GM12801 (cell line): Measurements from ENCODE around the gene ACACB.

ENCODE experiments used
- TF ChIP-seq, protein P1 (sequence below): IDR thresholded peaks from one replicate; pipeline ENCODE4 v1.5.1; 2011; ENCODE audit warnings: control low read depth; ENCODE audit not compliant: insufficient read length; ENCODE audit errors: extremely low read depth

Gene ACACB

GRCh38 chr12:109157986-109158385, 41.6 kb downstream of the ACACB start:
- TF ChIP-seq, protein P1, sequence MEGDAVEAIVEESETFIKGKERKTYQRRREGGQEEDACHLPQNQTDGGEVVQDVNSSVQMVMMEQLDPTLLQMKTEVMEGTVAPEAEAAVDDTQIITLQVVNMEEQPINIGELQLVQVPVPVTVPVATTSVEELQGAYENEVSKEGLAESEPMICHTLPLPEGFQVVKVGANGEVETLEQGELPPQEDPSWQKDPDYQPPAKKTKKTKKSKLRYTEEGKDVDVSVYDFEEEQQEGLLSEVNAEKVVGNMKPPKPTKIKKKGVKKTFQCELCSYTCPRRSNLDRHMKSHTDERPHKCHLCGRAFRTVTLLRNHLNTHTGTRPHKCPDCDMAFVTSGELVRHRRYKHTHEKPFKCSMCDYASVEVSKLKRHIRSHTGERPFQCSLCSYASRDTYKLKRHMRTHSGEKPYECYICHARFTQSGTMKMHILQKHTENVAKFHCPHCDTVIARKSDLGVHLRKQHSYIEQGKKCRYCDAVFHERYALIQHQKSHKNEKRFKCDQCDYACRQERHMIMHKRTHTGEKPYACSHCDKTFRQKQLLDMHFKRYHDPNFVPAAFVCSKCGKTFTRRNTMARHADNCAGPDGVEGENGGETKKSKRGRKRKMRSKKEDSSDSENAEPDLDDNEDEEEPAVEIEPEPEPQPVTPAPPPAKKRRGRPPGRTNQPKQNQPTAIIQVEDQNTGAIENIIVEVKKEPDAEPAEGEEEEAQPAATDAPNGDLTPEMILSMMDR = no peak

DNA sequence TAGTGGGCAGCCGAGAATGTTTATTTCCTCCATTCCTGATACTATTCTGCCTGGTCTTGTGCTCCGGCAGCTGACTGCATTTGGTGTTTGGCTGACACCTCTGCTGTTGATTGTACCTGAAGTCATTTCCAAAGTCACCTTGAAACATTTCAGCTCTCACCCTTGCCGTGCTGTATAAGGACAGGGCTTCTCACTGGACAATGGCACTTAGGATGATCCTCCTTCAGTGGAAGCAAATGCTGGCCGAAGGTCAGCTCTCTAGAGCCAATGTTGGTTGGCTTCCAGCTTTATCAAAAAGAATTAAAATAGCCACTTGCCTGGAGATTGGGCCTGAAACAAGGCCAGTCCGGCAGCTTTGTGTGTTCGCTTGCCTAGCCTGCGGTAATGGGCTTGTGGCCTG, 44.0 kb downstream of the ACACB start:
- TF ChIP-seq, protein P1 = no peak

DNA sequence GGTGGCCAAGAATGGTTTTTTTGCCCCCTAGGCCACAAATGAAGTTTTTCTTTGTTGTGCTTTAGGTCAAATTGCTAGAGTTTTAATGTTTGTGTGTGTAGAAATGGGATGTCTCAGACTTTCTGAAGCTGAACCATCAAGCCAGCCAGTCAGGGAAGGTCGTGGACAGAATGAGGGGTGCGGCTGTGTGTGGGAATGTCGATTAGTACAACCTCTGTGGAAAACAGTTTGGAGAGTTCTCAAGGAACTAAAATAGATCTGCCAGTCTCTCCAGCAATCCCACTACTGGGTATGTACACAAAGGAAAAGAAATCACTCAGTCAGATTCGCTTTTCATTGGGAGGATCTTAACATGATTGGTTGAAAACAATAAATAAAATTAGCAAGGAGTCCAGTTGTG, 44.5 kb downstream of the ACACB start:
- TF ChIP-seq, protein P1 = no peak

- TF ChIP-seq, protein P1 = no peak
These were observed 46.2 kb downstream of the ACACB start for GRCh38 chr12:109162551-109162950.

GRCh38 chr12:109163167-109163566, 46.8 kb downstream of the ACACB start:
- TF ChIP-seq, protein P1 = no peak

DNA sequence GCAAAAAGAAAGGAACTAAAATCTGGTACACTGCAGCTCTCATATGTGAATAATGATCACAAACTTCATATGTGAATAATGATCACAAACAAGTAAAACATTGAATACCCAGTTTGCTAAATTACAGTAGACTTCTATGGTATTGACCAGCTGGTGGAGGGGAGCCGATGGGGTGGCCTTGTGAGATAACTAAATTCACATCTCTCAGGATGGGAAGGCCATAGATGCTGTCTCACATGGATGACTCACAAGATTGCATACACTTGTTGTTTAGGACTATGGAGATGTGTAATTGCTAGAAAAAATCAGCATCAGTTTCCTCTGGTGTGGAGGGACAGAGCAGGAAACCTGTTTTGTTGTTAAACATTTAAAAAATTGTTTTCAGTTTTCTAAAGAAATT, 49.2 kb downstream of the ACACB start:
- TF ChIP-seq, protein P1 = no peak

GRCh38 chr12:109166371-109166770, 50.0 kb downstream of the ACACB start:
- TF ChIP-seq, protein P1 = no peak

- TF ChIP-seq, protein P1 = no peak
These were observed 51.4 kb downstream of the ACACB start for GRCh38 chr12:109167781-109168180.
